Activated CD8-positive, alpha-beta memory T cell treated with anti-CD3 and anti-CD28 coated beads for 1 hour (primary cell): ENCODE data around the gene CLRN3.

ENCODE experiments used
- DNase-seq, 2 donors: peaks; one replicate each; pipeline ENCODE4 v3.0.0-alpha.2; 2020; ENCODE audit warnings: low read depth in 1 of 2; ENCODE audit errors: extremely low read depth in 1 of 2

Gene CLRN3

DNA sequence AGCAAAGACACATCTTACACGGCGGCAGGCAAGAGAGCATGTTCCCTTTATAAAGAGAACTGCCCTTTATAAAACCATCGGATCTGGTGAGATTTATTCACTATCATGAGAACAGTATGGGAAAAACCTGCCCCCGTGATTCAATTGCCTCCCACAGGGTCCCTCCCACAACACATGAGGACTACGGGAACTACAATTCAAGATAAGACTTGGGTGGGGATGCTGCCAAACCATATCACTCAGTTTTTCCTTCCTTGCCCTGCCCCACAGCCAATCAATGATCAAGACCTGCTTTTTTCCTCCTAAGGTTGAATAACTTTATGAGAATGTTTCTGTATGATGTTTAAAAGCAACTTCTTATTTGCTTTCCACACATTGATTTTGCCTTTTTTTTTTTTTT is 11.0 kb upstream of the CLRN3 start:
- no peak for DNase-seq

GRCh38 chr10:127899766-127900387 is 7.1 kb upstream of the CLRN3 start:
- DNase-seq = no peak

DNA sequence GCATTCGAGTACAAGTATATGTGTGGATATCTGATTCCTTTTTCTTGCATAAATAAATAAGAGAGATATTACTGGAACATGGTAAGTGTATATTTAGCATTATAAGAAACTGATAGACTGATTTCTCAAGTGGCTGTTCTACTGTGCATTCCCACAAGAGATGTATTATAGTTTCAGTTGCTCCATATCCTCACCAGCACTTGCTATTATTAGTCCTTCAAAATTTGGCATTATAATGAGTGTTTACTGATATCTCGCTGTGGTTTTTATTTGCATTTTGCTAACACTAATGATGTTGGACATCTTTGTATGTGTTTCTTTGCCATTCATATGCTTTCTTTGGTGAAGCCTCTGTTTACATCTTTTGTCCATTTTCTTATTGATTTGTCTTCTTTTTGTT is 4.4 kb upstream of the CLRN3 start:
- no peak for DNase-seq

DNA sequence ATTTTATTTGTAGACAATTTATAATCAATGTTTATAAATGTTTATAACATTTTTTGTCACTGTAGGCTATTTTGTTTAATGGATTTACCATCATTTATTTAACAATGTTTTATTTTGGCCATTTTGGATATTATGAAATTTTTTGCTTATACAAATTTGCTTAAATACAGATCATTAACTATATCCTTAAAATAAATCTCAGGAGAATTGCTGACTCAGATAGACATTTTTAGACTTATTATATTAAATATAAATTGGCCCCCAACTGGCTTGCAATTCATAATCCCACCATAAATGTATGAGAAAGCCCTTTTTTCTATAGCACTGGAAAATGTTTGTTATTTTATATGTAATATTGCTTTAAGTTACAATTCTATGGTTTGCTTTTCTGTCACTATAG is 3.8 kb upstream of the CLRN3 start:
- no peak for DNase-seq

- no peak for DNase-seq
Measured at GRCh38 chr10:127894146-127894545, 1.4 kb upstream of the CLRN3 start.

- no peak for DNase-seq
Measured at GRCh38 chr10:127890832-127891334, 1.9 kb downstream of the CLRN3 start.

GRCh38 chr10:127890216-127890615 is 2.5 kb downstream of the CLRN3 start:
- no peak for DNase-seq

DNA sequence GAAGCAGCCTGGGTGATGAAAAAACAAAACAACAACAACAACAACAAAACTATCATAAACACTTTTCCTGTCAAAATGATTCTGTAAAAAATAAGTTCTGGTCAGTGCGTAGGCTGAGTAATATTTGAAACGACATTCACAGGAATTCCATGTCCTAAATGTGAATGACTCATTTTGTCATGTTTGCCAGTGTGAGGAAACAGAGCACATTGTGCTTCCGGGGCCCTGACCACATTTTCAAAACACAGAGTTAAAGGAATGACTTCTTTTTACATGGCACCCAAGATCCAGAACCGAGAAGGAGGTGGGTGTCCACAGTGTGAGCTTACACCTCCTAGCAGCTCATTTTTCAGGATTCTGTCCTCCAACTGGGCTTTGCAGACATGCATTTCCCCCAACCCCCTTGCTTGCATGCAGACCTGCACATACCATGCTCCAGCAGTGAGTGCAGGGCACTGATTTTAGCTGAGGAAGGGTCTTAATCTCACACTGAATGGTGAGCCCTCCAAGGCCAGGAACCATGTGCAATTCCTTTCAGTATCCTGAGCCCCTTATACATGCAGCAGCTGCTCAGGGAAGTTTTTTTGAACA is 3.0 kb downstream of the CLRN3 start:
- no peak for DNase-seq

GRCh38 chr10:127888521-127889312 is 4.0 kb downstream of the CLRN3 start:
- DNase-seq = no peak

- no peak for DNase-seq
Measured at GRCh38 chr10:127887541-127888415, 5.0 kb downstream of the CLRN3 start.

- DNase-seq = no peak
Measured at GRCh38 chr10:127886371-127887051, 6.2 kb downstream of the CLRN3 start.

DNA sequence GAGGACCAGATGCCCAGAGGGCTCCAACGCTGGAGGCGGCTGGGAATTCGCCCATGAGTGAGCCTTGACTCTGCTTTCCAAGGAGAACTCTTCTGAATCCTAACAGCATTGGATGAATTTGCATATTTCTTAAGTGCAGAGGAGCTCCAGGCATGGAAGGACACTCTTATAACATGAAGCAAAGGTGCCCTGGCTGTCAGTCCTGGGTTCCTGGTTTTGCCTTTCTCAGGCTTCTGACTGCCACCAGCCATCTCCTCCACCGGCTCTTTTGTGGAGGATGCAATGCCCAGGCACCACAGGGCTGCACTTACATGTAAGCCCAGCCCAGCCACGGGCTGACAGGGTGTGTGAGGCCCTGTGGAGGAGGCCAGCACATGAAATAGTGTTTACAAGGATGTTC is 8.2 kb downstream of the CLRN3 start:
- no peak for DNase-seq

DNA sequence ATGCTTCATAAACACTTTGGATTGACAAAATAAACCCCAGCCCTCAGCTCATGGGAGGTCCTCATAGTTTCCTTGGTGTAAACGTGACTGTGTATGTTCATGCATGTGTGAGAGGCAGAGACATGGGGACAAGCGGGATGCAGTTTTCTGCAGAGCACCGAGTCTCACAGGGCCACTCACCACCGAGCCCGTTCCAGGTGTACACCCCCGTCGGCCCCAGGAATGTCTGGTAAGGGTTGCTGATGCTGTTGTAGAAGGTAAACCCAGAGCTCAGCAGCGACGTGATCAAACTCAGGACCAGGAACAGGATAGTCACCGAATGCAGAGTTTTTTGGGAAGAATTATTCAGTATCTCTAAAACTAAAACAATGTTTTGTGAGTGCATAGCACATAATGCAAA is 9.2 kb downstream of the CLRN3 start:
- DNase-seq = no peak

DNA sequence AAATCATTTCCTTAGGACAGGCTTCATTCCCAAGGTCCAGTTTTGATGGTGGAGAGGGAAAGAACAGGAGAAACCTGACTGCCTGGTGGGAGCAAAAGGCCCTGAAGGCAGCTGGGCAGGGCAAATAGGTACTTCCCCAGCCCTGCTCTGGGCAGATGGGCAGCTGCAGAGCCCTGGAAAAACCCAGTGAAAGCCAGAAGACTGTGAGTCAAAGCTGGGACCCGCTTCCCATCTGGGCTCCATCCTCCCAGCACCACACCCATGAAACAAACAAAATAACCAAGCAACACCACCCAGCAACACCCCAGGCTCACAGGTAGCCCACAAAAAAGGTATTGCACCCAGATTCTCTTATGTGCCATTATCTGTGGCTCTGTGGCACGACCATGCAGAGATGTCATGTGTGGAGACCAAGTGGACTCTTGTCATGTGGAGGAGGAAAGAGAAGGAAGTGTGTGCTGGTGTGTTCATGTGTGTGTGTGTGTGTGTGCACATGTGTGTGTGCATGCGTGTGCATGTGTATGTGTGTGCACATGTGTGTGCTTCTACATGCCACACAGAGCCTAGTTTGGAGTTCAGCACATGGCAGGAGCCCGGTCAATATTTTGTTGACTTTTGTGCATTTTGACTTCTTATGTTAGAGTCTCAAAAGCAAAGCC is 9.8 kb downstream of the CLRN3 start:
- DNase-seq = no peak

- DNase-seq = no peak
Measured at GRCh38 chr10:127882391-127882790, 10.3 kb downstream of the CLRN3 start.

- no peak for DNase-seq
Measured at GRCh38 chr10:127881262-127881661, 11.5 kb downstream of the CLRN3 start.

GRCh38 chr10:127880557-127880956 is 12.2 kb downstream of the CLRN3 start:
- no peak for DNase-seq

- no peak for DNase-seq
Measured at GRCh38 chr10:127878475-127879055, 14.2 kb downstream of the CLRN3 start.

- no peak for DNase-seq
Measured at GRCh38 chr10:127877699-127878098, 15.0 kb downstream of the CLRN3 start.

GRCh38 chr10:127877116-127877515 is 15.6 kb downstream of the CLRN3 start:
- DNase-seq = no peak
